Bronchial epithelial cell (primary cell): ENCODE data around the gene PTPN23. TPM values are rescaled to one million over a fixed set of nuclear protein-coding genes. Genes with fewer than 3 reads are reported as not detected.

ENCODE experiments used
- DNase-seq: peaks from one replicate; pipeline ENCODE4 v3.0.0-alpha.2; 2010; ENCODE audit warnings: low read depth
- FAIRE-seq: peaks from 2 replicates; lab custom pipeline; 2011; peaks lifted over from hg19 to GRCh38; lab: Jason Lieb, UNC
- H3K27me3 ChIP-seq: 2 replicates; pipeline ENCODE4 v1.5.1; 2011; ENCODE audit warnings: low read length; ENCODE audit not compliant: control insufficient read depth, insufficient read depth
- H3K36me3 ChIP-seq: 2 replicates; pipeline ENCODE4 v1.5.1; 2011; ENCODE audit warnings: low read length; ENCODE audit not compliant: control insufficient read depth, insufficient read depth
- H3K4me3 ChIP-seq: 2 replicates; pipeline ENCODE4 v1.5.1; 2011; ENCODE audit warnings: mild to moderate bottlenecking, low read depth, low read length, control low read depth
- total RNA-seq: library from RNA; depleted of rRNA; stranded (reverse); fragments of >200 nt; gene quantifications from 2 replicates; pipeline ENCODE4 v1.2.1, GENCODE V29; 2014
- TF ChIP-seq, protein P1 (sequence below): IDR thresholded peaks from 2 replicates; pipeline ENCODE4 v1.5.1; 2011; ENCODE audit warnings: mild to moderate bottlenecking, moderate library complexity, low read length, control low read depth, inconsistent platforms; ENCODE audit not compliant: insufficient read depth, severe bottlenecking

Gene PTPN23
- total RNA-seq, 1 donor from 2014 or later, result 12.6 TPM

DNA sequence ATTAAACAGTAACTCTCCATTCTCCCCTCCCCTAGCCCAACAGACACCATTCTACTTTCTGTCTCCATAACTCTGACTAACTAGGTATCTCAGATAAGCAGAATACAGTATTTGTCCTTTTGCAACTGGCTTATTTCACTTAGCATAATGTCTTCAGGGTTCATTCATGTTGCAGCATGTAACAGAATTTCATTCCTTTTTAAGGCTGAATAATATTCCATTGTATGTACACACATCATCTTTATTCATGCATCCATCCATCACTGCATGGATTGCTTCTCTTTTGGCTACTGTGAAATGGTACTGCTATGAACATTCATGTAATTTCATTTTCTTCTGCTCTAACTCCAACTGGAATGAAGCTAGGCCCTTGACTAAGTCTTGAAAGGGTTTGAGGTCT lies 2.0 kb upstream of the PTPN23 start:
- TF ChIP-seq, protein P1, sequence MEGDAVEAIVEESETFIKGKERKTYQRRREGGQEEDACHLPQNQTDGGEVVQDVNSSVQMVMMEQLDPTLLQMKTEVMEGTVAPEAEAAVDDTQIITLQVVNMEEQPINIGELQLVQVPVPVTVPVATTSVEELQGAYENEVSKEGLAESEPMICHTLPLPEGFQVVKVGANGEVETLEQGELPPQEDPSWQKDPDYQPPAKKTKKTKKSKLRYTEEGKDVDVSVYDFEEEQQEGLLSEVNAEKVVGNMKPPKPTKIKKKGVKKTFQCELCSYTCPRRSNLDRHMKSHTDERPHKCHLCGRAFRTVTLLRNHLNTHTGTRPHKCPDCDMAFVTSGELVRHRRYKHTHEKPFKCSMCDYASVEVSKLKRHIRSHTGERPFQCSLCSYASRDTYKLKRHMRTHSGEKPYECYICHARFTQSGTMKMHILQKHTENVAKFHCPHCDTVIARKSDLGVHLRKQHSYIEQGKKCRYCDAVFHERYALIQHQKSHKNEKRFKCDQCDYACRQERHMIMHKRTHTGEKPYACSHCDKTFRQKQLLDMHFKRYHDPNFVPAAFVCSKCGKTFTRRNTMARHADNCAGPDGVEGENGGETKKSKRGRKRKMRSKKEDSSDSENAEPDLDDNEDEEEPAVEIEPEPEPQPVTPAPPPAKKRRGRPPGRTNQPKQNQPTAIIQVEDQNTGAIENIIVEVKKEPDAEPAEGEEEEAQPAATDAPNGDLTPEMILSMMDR, result no peak
- H3K4me3 ChIP-seq, result no peak overlapping the region

GRCh38 chr3:47379411-47379899 lies 1.4 kb upstream of the PTPN23 start:
- Histone ChIP-seq H3K4me3 (peak overlapping the region; percentile 99), H3K36me3 (peaks cover 1% of the 10 kb centered on the region), H3K27me3 (no peaks in the 10 kb centered on the region)
- FAIRE-seq (no peak), DNase-seq (no peak)
- TF ChIP-seq, protein P1, result no peak

More for the DNA sequence above, 2.0 kb upstream of the PTPN23 start:
- FAIRE-seq (no peak), DNase-seq (no peak)
- Histone ChIP-seq H3K27me3 (no peaks in the 10 kb centered on the region), H3K36me3 (peaks cover 1% of the 10 kb centered on the region)

DNA sequence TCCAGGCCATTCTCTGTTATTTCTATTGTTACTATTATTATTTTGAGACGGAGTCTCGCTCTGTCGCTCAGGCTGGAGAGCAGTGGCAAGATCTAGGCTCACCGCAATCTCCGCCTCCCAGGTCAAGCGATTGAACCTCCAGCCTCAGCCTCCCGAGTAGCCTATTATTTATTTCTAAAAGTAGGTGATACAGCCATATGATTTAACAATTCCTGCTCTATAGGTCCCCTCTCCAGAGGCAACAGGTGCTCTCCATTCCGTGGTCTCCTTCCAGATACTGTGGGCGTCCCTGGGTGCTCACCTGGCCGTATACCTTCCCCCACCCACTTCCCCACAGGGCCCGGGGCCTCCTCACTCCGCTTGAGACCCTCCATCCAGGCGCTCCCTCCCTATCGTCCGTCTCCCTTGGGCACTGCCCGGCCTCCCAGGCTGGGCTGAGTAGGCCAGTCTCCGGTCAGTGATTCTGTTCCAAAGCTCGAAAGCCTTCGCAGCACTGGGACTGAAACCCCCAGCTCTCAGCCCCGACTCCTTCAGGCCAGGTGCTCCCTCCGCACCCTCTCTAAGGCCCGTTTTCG lies 708 bp upstream of the PTPN23 start:
- H3K27me3 ChIP-seq, result no peaks in the 10 kb centered on the region
- H3K4me3 ChIP-seq, result peak overlapping the region; percentile 99
- H3K36me3 ChIP-seq, result peaks cover 1% of the 10 kb centered on the region
- TF ChIP-seq, protein P1, result no peak
- no peak for DNase-seq
- FAIRE-seq, result no peak

DNA sequence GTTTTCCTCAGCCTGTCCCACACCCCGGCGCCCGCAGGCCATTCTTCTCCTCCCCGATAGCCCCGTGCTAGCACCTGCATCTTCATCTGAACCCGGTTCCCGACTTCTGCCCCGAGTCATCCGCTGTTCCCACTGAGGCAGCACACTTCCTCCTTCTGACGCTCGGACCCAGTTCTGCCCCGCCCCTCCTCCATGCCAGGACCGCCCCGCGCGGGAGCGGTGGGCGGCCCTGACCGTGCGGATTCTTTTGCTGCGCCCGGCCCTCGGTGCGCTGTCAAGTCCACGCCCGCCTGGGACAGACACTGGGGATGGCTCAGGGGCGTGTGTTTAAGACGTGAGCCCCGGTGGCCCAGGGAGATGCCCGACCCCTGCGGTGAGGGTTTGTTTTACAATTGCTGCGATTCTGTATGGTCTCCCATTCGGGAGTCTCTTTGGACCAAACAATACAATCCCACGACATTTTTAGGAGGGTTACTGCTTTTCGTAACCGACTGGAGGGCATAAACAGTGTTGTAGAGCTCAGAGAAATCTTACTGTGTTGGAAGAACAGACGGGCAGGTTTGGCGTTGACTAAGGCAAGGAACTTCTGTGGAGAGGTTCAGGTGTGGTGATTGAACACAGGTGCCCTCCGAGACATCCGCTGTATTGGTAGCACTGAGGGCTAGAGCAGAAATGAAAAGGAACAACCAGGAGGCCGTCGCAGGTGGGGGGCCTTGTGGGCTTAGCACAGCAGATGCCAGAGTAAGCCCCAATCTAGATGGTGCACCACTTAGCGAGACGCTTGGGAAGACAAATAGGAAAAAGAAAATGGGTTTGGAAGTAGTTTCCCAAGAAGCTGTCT lies 716 bp downstream of the PTPN23 start:
- Histone ChIP-seq H3K4me3 (peak overlapping the region; percentile 99), H3K27me3 (no peaks in the 10 kb centered on the region), H3K36me3 (peaks cover 1% of the 10 kb centered on the region)
- TF ChIP-seq, protein P1, result no peak
- DNase-seq (peak; percentile 73), FAIRE-seq (no peak)

DNA sequence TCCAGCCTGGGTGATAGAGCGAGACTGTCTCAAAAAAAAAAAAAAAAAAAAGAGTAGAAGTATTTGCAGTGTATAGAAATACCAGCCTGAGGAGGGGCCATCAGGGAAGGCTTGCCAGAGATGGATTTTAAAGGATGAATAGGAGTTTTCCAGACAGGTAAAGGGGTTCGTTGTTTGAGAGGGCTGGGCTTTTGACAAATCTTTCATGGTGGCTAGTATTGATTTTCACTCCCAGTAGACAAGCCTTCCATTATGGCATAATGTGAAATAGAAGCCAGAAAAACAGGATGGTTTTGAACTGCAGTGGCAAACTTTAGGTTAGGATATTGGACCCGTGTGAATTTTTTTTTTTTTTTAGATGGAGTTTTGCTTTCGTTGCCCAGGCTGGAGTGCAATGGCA lies 3.6 kb downstream of the PTPN23 start:
- Histone ChIP-seq H3K4me3 (no peak overlapping the region), H3K27me3 (no peaks in the 10 kb centered on the region), H3K36me3 (peaks cover 5% of the 10 kb centered on the region)
- TF ChIP-seq, protein P1, result no peak
- DNase-seq (no peak), FAIRE-seq (no peak)
